HG02885 (cell line): ENCODE measurements around the gene TOP1.
"Not testable (repeated sequence)": the region's sequence is repeated elsewhere in the genome, so short reads cannot be mapped to it uniquely, and the experiment has no call there.

Experiments
- ATAC-seq: cut with Tn5 transposase; IDR thresholded peaks from one replicate; pipeline ENCODE4 v1.9.1; 2021; ENCODE audit warnings: mild to moderate bottlenecking; ENCODE audit not compliant: unreplicated experiment, poor library complexity

The TOP1 gene

GRCh38 chr20:41121399-41121798 is 92.8 kb downstream of the TOP1 start:
- ATAC-seq: no peak

GRCh38 chr20:41123631-41124030 is 95.0 kb downstream of the TOP1 start:
- no peak for ATAC-seq

GRCh38 chr20:41124451-41125094 is 96.0 kb downstream of the TOP1 start:
- no peak for ATAC-seq

- no peak for ATAC-seq
Measured at GRCh38 chr20:41125530-41126457, 97.2 kb downstream of the TOP1 start.

GRCh38 chr20:41126719-41127118 is 98.1 kb downstream of the TOP1 start:
- no peak for ATAC-seq

DNA sequence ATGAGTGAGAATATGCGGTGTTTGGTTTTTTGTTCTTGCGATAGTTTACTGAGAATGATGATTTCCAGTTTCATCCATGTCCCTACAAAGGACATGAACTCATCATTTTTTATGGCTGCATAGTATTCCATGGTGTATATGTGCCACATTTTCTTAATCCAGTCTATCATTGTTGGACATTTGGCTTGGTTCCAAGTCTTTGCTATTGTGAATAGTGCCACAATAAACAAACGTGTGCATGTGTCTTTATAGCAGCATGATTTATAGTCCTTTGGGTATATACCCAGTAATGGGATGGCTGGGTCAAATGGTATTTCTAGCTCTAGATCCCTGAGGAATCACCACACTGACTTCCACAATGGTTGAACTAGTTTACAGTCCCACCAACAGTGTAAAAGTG is 99.7 kb downstream of the TOP1 start:
- not testable (repeated sequence) for ATAC-seq

- ATAC-seq: no peak
Measured at GRCh38 chr20:41131594-41132387, 103.2 kb downstream of the TOP1 start.

GRCh38 chr20:41132388-41132775 is 103.8 kb downstream of the TOP1 start:
- ATAC-seq: not testable (repeated sequence)

DNA sequence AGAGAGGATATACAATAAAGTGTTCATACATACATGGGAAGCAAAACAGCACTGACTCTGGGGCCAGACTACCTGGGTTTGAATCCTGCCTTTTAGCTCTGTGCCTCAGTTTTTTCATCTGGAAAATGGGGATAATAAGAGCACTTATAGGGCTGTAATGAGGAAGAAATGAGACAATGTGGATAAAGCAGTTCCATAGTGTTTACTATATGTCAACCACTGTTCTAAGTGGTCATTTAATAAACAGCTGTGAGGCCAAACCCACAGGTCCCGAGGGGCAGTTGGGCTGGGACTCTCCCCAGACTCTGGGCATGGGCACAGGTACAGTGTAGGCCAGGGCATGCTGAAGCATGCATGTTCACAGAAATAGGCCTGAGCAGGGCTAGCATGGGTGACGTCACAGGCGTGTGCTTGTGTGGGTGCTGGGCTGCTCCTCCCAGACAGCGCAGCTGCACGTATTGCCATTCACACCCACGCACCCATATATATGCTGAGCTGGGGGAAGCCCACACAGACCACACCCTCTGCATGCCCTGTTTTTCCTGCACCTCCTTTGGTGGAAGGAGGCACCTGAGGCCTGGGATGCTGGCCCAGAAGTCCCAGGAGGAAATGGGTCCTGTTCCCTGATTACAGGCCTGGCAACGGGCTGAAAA is 105.2 kb downstream of the TOP1 start:
- peak; percentile 55 for ATAC-seq

- no peak for ATAC-seq
Measured at GRCh38 chr20:41134362-41135186, 106.0 kb downstream of the TOP1 start.

GRCh38 chr20:41135187-41135887 is 106.7 kb downstream of the TOP1 start:
- ATAC-seq: no peak

DNA sequence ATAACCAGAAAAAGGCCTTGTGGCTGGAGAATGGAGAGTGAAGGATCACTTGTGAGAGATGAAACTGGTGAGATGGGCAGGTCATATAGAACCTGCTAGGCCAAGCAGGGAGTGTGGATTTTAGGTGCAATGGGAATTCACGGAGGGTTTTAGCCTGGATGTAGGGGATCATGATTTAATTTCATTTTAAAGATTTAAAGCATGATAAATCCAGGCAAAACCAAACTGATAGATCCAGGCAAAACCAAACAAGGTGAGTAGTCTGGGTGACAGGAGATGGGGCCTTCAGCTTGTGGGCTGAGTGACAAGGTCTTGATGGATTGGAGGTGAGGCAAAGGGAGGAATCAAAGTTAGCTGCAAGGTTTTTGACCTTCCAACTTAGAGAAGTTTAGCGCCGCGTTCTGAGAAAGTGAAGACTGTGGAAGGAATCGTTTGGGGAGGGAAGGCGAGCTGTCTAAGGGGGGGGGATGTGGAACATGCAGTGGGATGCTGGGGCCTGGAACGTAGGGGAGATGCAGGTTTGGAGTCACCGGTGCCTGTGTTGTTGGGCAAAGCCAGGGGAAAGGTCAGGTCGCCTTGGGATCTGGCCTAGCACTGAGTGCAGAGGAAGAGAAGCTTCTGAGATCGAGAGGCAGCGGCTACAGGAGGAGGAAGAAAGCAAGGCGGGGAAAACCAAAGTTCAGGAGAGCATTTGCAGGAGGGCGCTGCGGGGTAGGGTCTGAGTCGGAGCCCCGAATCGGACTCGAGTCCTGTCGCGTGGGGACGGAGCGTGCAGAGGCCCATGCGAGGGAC is 107.5 kb downstream of the TOP1 start:
- ATAC-seq: no peak

DNA sequence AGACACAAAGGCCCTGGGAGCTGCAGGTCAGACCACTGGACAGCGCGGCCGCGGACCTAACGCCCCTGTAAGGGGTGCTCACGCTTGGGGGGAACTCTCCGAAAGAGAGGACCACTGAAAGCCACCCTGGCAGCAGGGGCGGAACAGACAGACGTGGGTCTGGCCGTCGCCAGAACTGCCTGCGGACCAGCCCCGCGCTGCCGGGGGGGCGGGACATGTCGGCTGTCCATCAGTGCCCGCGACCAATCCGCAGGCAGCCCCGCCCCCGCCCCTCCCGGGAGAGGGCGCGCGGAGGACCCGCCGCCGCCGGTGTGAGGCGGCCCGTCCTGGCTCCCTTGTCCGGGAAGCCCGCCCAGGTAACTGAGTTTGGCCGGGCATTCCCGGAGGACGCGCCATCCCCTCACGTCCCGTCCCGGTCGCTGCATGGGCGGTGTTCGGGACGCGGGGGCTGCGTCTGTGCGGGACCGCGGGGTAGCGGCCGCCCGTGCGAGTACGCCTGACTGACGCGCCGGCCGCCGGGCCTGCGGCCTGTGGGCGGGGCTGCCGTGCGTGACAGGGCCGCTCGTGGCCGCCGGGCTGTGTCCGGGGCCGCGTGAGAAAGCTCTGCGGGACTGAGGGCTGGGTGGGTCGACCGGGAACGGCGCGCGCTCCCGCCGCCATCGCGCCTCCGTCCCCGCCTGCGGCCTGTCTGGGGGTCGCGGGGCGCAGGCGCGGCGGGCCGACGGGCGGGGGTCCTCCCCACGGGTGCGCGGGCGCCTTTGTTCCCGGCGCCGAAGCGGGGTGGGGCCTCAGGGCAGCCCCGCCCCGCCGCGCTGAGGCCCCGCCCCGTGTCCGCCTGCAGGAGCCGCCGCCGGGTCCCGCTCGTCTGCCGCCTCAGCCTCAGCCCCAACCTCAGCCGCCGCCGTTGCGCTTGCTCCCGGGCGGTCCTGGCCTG is 108.3 kb downstream of the TOP1 start, which contains the start of gene PLCG1:
Gene PLCG1 (plus strand): TSS at position 864 of the 934 bp plus-strand sequence. CDS start 99 bp downstream, outside the sequence.
- ATAC-seq: peak; percentile 62

DNA sequence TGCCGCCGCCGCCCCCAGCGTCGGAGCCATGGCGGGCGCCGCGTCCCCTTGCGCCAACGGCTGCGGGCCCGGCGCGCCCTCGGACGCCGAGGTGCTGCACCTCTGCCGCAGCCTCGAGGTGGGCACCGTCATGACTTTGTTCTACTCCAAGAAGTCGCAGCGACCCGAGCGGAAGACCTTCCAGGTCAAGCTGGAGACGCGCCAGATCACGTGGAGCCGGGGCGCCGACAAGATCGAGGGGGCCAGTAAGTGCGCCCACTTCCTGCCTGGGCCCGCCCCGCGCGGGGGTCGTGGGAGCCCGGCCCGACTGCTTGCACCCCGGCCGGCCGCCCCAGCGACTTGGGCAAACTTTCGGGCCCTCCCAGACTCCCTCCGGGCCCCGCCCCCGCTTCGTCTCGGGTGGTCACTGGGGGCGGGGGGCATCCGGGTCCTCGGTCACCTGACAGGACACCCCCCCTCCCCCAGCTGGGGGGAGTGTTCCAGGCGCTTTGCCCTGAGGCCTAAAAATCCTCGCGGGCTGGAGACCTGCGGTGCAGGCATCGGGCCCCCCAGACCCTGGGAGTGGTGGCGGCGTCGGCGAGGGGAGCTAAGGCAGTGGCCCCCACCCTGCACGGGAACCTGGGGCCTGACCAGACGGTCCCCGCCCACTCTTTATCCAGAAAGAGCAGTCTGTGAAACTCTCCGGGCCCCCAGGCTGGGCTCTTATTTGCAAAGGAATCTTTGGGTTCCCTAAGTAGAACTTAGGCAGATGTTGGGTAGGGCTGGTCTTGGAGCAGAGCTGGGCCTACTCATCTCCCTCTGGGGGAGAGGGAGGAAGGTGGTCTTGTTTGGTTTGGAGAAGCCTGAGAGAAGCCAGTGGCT is 109.2 kb downstream of the TOP1 start:
- ATAC-seq: peak; percentile 12

DNA sequence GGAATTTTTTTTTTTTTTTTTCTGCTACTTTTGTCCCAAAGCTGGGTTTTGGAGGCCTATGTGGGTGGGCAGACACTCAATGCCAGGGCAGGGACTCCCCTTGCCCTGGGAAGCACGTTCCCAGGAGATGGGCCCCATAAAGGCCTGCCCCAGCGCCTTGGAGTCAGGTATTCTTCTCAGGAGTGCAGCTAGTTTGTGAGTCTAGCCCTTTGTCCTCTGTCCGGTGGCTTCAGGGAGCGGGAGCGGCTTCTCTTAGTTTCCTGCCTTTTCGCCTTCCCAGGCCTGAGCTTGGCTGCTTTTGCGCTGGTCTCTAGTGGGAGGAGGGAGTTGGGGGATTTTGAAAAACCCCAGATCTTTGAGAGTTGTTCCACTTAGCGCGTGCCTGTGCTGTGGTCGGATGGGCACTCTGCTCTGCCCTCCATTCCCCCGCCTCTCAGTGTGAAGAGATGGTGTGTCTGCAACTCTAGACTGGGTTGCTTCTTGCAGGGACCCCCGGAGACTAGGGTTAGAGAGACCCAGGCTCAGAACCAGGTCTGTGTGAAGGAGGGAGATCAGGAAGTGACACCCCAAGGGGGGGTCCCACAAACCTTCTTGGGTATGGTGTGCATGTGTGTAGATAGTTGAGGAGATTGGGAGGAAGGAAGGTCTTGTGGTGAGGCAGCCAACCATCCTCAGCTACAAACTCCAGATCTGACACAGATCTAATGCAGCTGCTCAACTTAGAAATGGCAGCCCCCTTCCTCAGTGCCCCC is 110.0 kb downstream of the TOP1 start:
- no peak for ATAC-seq
